ENCODE measurements around the gene MPPED1.

The MPPED1 gene

GRCh38 chr22:43426816-43427215, 15.0 kb downstream of the MPPED1 start:
- H3K9me3 ChIP-seq (ENCODE audit: control insufficient read depth in 1 of 2, low read length in 2 of 2), result no peaks in the 10 kb centered on the region
- H3K36me3 ChIP-seq (ENCODE audit: control insufficient read depth in 1 of 2, insufficient read depth in 2 of 2, low read length in 2 of 2), result no peaks in the 10 kb centered on the region
- H3K4me3 ChIP-seq (ENCODE audit: low read depth in 1 of 2, low read length in 2 of 2), result no peak overlapping the region
- H3K4me1 ChIP-seq (ENCODE audit: control insufficient read depth in 1 of 2, insufficient read depth in 2 of 2, low read length in 2 of 2), result no peaks in the 10 kb centered on the region
- no peak overlapping the region for H3K27ac ChIP-seq (ENCODE audit: low read length)
- no peaks in the 10 kb centered on the region for H3K27me3 ChIP-seq (ENCODE audit: low read depth, low read length)

- Histone ChIP-seq H3K27ac (ENCODE audit: low read length) (no peak overlapping the region), H3K27me3 (ENCODE audit: low read depth, low read length) (no peaks in the 10 kb centered on the region), H3K9me3 (ENCODE audit: control insufficient read depth in 1 of 2, low read length in 2 of 2) (no peaks in the 10 kb centered on the region), H3K36me3 (ENCODE audit: control insufficient read depth in 1 of 2, insufficient read depth in 2 of 2, low read length in 2 of 2) (no peaks in the 10 kb centered on the region), H3K4me3 (ENCODE audit: low read depth in 1 of 2, low read length in 2 of 2) (no peak overlapping the region), H3K4me1 (ENCODE audit: control insufficient read depth in 1 of 2, insufficient read depth in 2 of 2, low read length in 2 of 2) (no peaks in the 10 kb centered on the region)
Measured at GRCh38 chr22:43427296-43428004, 15.6 kb downstream of the MPPED1 start.

DNA sequence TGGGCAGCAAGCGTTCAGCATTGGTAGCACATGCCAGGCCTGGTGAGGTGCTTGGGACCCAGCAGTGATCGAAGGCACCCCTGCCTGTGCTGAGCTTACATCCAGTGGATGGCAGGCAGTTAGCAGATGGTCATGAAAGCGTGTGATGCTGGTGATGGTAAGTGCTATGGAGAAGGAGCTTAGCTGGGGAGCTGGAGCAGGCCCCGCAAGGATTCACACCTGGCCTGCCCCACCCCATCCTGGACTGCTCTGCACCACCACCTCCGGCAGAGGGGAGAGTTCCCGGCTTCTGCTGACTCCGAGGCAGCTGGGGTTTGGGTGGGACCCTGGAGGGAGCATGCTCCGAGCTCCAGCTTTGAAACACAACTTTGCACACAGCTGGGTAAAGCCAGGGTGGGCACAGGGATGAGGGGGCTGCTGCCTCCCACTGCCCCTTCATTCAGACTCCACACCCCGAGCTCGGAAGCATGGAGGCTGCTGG, 16.2 kb downstream of the MPPED1 start:
- no peaks in the 10 kb centered on the region for H3K9me3 ChIP-seq (ENCODE audit: control insufficient read depth in 1 of 2, low read length in 2 of 2)
- H3K36me3 ChIP-seq (ENCODE audit: control insufficient read depth in 1 of 2, insufficient read depth in 2 of 2, low read length in 2 of 2), result no peaks in the 10 kb centered on the region
- H3K4me1 ChIP-seq (ENCODE audit: control insufficient read depth in 1 of 2, insufficient read depth in 2 of 2, low read length in 2 of 2), result no peaks in the 10 kb centered on the region
- H3K27ac ChIP-seq (ENCODE audit: low read length), result no peak overlapping the region
- H3K27me3 ChIP-seq (ENCODE audit: low read depth, low read length), result no peaks in the 10 kb centered on the region
- no peak overlapping the region for H3K4me3 ChIP-seq (ENCODE audit: low read depth in 1 of 2, low read length in 2 of 2)

- Histone ChIP-seq H3K9me3 (ENCODE audit: control insufficient read depth in 1 of 2, low read length in 2 of 2) (no peaks in the 10 kb centered on the region), H3K27ac (ENCODE audit: low read length) (no peak overlapping the region), H3K4me3 (ENCODE audit: low read depth in 1 of 2, low read length in 2 of 2) (no peak overlapping the region), H3K27me3 (ENCODE audit: low read depth, low read length) (no peaks in the 10 kb centered on the region), H3K36me3 (ENCODE audit: control insufficient read depth in 1 of 2, insufficient read depth in 2 of 2, low read length in 2 of 2) (no peaks in the 10 kb centered on the region), H3K4me1 (ENCODE audit: control insufficient read depth in 1 of 2, insufficient read depth in 2 of 2, low read length in 2 of 2) (no peaks in the 10 kb centered on the region)
Measured at GRCh38 chr22:43428521-43428920, 16.7 kb downstream of the MPPED1 start.

GRCh38 chr22:43429426-43429825, 17.6 kb downstream of the MPPED1 start:
- H3K9me3 ChIP-seq (ENCODE audit: control insufficient read depth in 1 of 2, low read length in 2 of 2), result no peaks in the 10 kb centered on the region
- no peak overlapping the region for H3K4me3 ChIP-seq (ENCODE audit: low read depth in 1 of 2, low read length in 2 of 2)
- no peaks in the 10 kb centered on the region for H3K27me3 ChIP-seq (ENCODE audit: low read depth, low read length)
- H3K27ac ChIP-seq (ENCODE audit: low read length), result no peak overlapping the region
- no peaks in the 10 kb centered on the region for H3K4me1 ChIP-seq (ENCODE audit: control insufficient read depth in 1 of 2, insufficient read depth in 2 of 2, low read length in 2 of 2)
- no peaks in the 10 kb centered on the region for H3K36me3 ChIP-seq (ENCODE audit: control insufficient read depth in 1 of 2, insufficient read depth in 2 of 2, low read length in 2 of 2)

GRCh38 chr22:43431808-43432554, 20.2 kb downstream of the MPPED1 start:
- Histone ChIP-seq H3K27ac (ENCODE audit: low read length) (no peak overlapping the region), H3K27me3 (ENCODE audit: low read depth, low read length) (no peaks in the 10 kb centered on the region), H3K4me3 (ENCODE audit: low read depth in 1 of 2, low read length in 2 of 2) (no peak overlapping the region), H3K4me1 (ENCODE audit: control insufficient read depth in 1 of 2, insufficient read depth in 2 of 2, low read length in 2 of 2) (no peaks in the 10 kb centered on the region), H3K36me3 (ENCODE audit: control insufficient read depth in 1 of 2, insufficient read depth in 2 of 2, low read length in 2 of 2) (no peaks in the 10 kb centered on the region), H3K9me3 (ENCODE audit: control insufficient read depth in 1 of 2, low read length in 2 of 2) (no peaks in the 10 kb centered on the region)

DNA sequence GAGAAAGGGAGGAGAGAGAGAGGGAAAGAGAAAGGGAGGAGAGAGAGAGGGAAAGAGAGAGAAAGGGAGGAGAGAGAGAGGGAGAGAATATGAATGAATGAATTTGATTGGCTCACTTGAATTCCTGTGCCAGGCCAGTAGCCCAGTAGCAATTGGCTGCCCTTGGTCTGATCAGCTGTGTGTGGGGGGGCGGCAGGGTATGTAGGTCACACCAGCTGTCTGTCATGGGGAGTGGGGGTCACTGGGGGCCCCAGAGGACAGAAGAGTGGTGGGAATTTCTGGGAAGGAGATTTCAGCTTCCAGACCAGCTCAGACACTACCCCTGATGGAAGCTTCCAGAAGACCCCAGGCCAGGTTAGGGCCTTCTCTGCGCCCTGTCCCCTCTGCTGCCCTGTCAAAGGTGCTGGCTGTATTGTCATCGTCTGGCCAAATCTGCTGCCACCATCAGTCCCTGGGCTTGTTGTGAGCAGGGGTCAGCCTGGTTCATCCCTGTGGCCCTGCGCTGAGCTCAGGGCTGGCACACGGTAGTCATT, 21.1 kb downstream of the MPPED1 start:
- no peak overlapping the region for H3K4me3 ChIP-seq (ENCODE audit: low read depth in 1 of 2, low read length in 2 of 2)
- H3K9me3 ChIP-seq (ENCODE audit: control insufficient read depth in 1 of 2, low read length in 2 of 2), result no peaks in the 10 kb centered on the region
- no peaks in the 10 kb centered on the region for H3K36me3 ChIP-seq (ENCODE audit: control insufficient read depth in 1 of 2, insufficient read depth in 2 of 2, low read length in 2 of 2)
- no peaks in the 10 kb centered on the region for H3K4me1 ChIP-seq (ENCODE audit: control insufficient read depth in 1 of 2, insufficient read depth in 2 of 2, low read length in 2 of 2)
- H3K27ac ChIP-seq (ENCODE audit: low read length), result no peak overlapping the region
- H3K27me3 ChIP-seq (ENCODE audit: low read depth, low read length), result no peaks in the 10 kb centered on the region

- Histone ChIP-seq H3K36me3 (ENCODE audit: control insufficient read depth in 1 of 2, insufficient read depth in 2 of 2, low read length in 2 of 2) (no peaks in the 10 kb centered on the region), H3K9me3 (ENCODE audit: control insufficient read depth in 1 of 2, low read length in 2 of 2) (no peaks in the 10 kb centered on the region), H3K27me3 (ENCODE audit: low read depth, low read length) (no peaks in the 10 kb centered on the region), H3K4me1 (ENCODE audit: control insufficient read depth in 1 of 2, insufficient read depth in 2 of 2, low read length in 2 of 2) (no peaks in the 10 kb centered on the region), H3K4me3 (ENCODE audit: low read depth in 1 of 2, low read length in 2 of 2) (no peak overlapping the region), H3K27ac (ENCODE audit: low read length) (no peak overlapping the region)
Measured at GRCh38 chr22:43433451-43434274, 21.8 kb downstream of the MPPED1 start.

DNA sequence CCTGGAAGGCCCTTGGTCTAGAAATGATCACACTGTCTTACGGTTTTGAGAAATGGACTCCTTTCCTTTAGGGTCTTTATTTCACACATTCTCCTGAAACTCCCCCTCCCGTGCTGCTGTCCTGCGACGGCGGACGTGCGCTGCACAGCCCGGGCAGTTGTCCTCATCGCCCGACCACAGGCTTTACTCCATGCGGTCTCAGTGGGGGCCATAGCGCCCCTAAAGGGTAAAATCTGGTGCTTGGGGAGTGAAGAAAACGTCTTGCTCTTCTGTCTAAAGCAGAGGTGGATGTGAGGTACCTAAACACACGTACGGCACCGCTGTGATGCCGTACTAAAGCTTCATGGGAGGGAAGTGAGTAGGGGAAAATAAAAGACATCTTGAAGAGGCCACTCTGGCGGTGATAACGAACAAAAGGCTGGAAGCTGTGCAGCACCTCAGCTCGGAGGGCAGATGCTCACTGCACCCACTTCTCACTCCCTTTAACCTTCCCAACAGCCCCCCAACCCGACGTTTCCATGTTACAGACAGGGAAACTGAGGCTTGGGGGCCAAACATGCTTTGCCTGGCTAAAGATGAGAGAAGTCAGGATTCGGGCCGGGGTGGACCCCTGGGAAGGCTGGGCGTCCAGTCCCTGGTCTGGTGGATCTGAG, 22.6 kb downstream of the MPPED1 start:
- Histone ChIP-seq H3K36me3 (ENCODE audit: control insufficient read depth in 1 of 2, insufficient read depth in 2 of 2, low read length in 2 of 2) (no peaks in the 10 kb centered on the region), H3K9me3 (ENCODE audit: control insufficient read depth in 1 of 2, low read length in 2 of 2) (no peaks in the 10 kb centered on the region), H3K4me1 (ENCODE audit: control insufficient read depth in 1 of 2, insufficient read depth in 2 of 2, low read length in 2 of 2) (no peaks in the 10 kb centered on the region), H3K4me3 (ENCODE audit: low read depth in 1 of 2, low read length in 2 of 2) (no peak overlapping the region), H3K27me3 (ENCODE audit: low read depth, low read length) (no peaks in the 10 kb centered on the region), H3K27ac (ENCODE audit: low read length) (no peak overlapping the region)

GRCh38 chr22:43434928-43435311, 23.1 kb downstream of the MPPED1 start:
- Histone ChIP-seq H3K9me3 (ENCODE audit: control insufficient read depth in 1 of 2, low read length in 2 of 2) (no peaks in the 10 kb centered on the region), H3K36me3 (ENCODE audit: control insufficient read depth in 1 of 2, insufficient read depth in 2 of 2, low read length in 2 of 2) (no peaks in the 10 kb centered on the region), H3K4me1 (ENCODE audit: control insufficient read depth in 1 of 2, insufficient read depth in 2 of 2, low read length in 2 of 2) (no peaks in the 10 kb centered on the region), H3K27ac (ENCODE audit: low read length) (no peak overlapping the region), H3K4me3 (ENCODE audit: low read depth in 1 of 2, low read length in 2 of 2) (no peak overlapping the region), H3K27me3 (ENCODE audit: low read depth, low read length) (no peaks in the 10 kb centered on the region)
